SW480 (cell line): ENCODE data around the gene WNT8B.
A peak's percentile ranks its signal among the peaks of the same experiment; 100 is the strongest.

Experiments
- DNase-seq: peaks from one replicate; pipeline ENCODE4 v3.0.0-alpha.2; 2016; ENCODE audit warnings: low spot score

Gene WNT8B

GRCh38 chr10:100483876-100484666 lies 21.3 kb downstream of the WNT8B start:
- no peak for DNase-seq

- DNase-seq, result no peak
These were observed 22.6 kb downstream of the WNT8B start for GRCh38 chr10:100485366-100485765.

- DNase-seq, result no peak
These were observed 23.1 kb downstream of the WNT8B start for GRCh38 chr10:100485801-100486495.

GRCh38 chr10:100487529-100487928 lies 24.7 kb downstream of the WNT8B start:
- no peak for DNase-seq

GRCh38 chr10:100489396-100489795 lies 26.6 kb downstream of the WNT8B start:
- DNase-seq, result no peak

- no peak for DNase-seq
These were observed 27.7 kb downstream of the WNT8B start for GRCh38 chr10:100490531-100490930.

GRCh38 chr10:100496567-100496966 lies 33.8 kb downstream of the WNT8B start:
- DNase-seq, result no peak

GRCh38 chr10:100498059-100498458 lies 35.2 kb downstream of the WNT8B start:
- DNase-seq, result no peak

- DNase-seq, result no peak
These were observed 38.6 kb downstream of the WNT8B start for GRCh38 chr10:100501423-100501822.

- no peak for DNase-seq
These were observed 40.2 kb downstream of the WNT8B start for GRCh38 chr10:100502926-100503494.

GRCh38 chr10:100504096-100504495 lies 41.3 kb downstream of the WNT8B start:
- DNase-seq, result no peak

GRCh38 chr10:100505164-100505563 lies 42.4 kb downstream of the WNT8B start:
- no peak for DNase-seq

GRCh38 chr10:100506596-100507356 lies 44.0 kb downstream of the WNT8B start:
- DNase-seq, result no peak

- DNase-seq, result no peak
These were observed 44.5 kb downstream of the WNT8B start for GRCh38 chr10:100507357-100507732.

GRCh38 chr10:100508266-100508665 lies 45.5 kb downstream of the WNT8B start:
- no peak for DNase-seq

GRCh38 chr10:100508691-100509150 lies 45.9 kb downstream of the WNT8B start:
- peak; percentile 58 for DNase-seq

GRCh38 chr10:100509241-100509840 lies 46.5 kb downstream of the WNT8B start:
- no peak for DNase-seq

GRCh38 chr10:100510533-100511308 lies 47.9 kb downstream of the WNT8B start:
- DNase-seq, result peak; percentile 95

GRCh38 chr10:100515612-100516011 lies 52.8 kb downstream of the WNT8B start:
- DNase-seq, result no peak

GRCh38 chr10:100516847-100517246 lies 54.0 kb downstream of the WNT8B start:
- peak; percentile 14 for DNase-seq

GRCh38 chr10:100518761-100519241 lies 56.0 kb downstream of the WNT8B start:
- DNase-seq, result peak; percentile 66
